Chondrocyte (in vitro differentiated cells): ENCODE measurements around the gene RGS3. TPM values are rescaled to one million over a fixed set of nuclear protein-coding genes. Genes with fewer than 3 reads are reported as not detected.

Experiments used
- DNase-seq: peaks from one replicate; pipeline ENCODE4 v3.0.0; 2021; ENCODE audit warnings: mixed read lengths, low spot score
- H3K27ac Mint-ChIP-seq: one replicate; pipeline ENCODE4 v1.8.0; 2021; ENCODE audit warnings: mild to moderate bottlenecking, moderate library complexity, mixed read lengths; ENCODE audit not compliant: unreplicated experiment
- H3K27me3 Mint-ChIP-seq: 2 replicates; pipeline ENCODE4 v1.8.0; 2021; ENCODE audit warnings: low read depth, mixed read lengths
- H3K36me3 Mint-ChIP-seq: 2 replicates; pipeline ENCODE4 v1.8.0; 2021; ENCODE audit warnings: low read depth, mixed read lengths
- H3K4me1 Mint-ChIP-seq: 2 replicates; pipeline ENCODE4 v1.8.0; 2021; ENCODE audit warnings: low read depth, mild to moderate bottlenecking, mixed read lengths
- H3K4me3 Mint-ChIP-seq: one replicate; pipeline ENCODE4 v1.8.0; 2021; ENCODE audit warnings: mild to moderate bottlenecking, moderate library complexity, mixed read lengths; ENCODE audit not compliant: unreplicated experiment
- H3K9me3 Mint-ChIP-seq: 2 replicates; pipeline ENCODE4 v1.8.0; 2021; ENCODE audit warnings: low read depth, mixed read lengths
- CTCF ChIP-seq: fragments of 200-600 bp; sonication (generic); IDR thresholded peaks from 2 replicates; pipeline ENCODE4 v1.5.0; 2021; ENCODE audit warnings: antibody characterized with exemption, mild to moderate bottlenecking, moderate library complexity
- total RNA-seq: library from RNA; stranded (reverse); gene quantifications from 3 replicates; pipeline ENCODE4 v1.2.1, GENCODE V29; 2021

The RGS3 gene
- total RNA-seq, 1 donor from 2014 or later = 55.2 TPM

- no peaks in the 10 kb centered on the region for H3K27me3 Mint-ChIP-seq
- TF ChIP-seq CTCF = no peak
- H3K27ac Mint-ChIP-seq = peak overlapping the region; percentile 24
- H3K4me3 Mint-ChIP-seq = no peak overlapping the region
- no peaks in the 10 kb centered on the region for H3K36me3 Mint-ChIP-seq
- DNase-seq = peak; percentile 21
- no peaks in the 10 kb centered on the region for H3K9me3 Mint-ChIP-seq
- H3K4me1 Mint-ChIP-seq = peaks cover 21% of the 10 kb centered on the region
These were observed 48.6 kb downstream of the RGS3 start for GRCh38 chr9:113511856-113512761.

GRCh38 chr9:113513111-113513510 is 49.6 kb downstream of the RGS3 start:
- no peak for DNase-seq
- Mint-ChIP-seq H3K27me3 (no peaks in the 10 kb centered on the region), H3K4me1 (peaks cover 30% of the 10 kb centered on the region), H3K4me3 (no peak overlapping the region), H3K9me3 (no peaks in the 10 kb centered on the region), H3K36me3 (no peaks in the 10 kb centered on the region), H3K27ac (no peak overlapping the region)
- no peak for TF ChIP-seq CTCF

GRCh38 chr9:113513536-113513935 is 50.0 kb downstream of the RGS3 start:
- TF ChIP-seq CTCF = no peak
- no peak for DNase-seq
- no peaks in the 10 kb centered on the region for H3K27me3 Mint-ChIP-seq
- H3K36me3 Mint-ChIP-seq = no peaks in the 10 kb centered on the region
- peaks cover 30% of the 10 kb centered on the region for H3K4me1 Mint-ChIP-seq
- H3K27ac Mint-ChIP-seq = no peak overlapping the region
- H3K4me3 Mint-ChIP-seq = no peak overlapping the region
- H3K9me3 Mint-ChIP-seq = no peaks in the 10 kb centered on the region

GRCh38 chr9:113514061-113514460 is 50.5 kb downstream of the RGS3 start:
- Mint-ChIP-seq H3K9me3 (no peaks in the 10 kb centered on the region), H3K36me3 (no peaks in the 10 kb centered on the region), H3K4me3 (no peak overlapping the region), H3K4me1 (peaks cover 32% of the 10 kb centered on the region), H3K27ac (no peak overlapping the region), H3K27me3 (no peaks in the 10 kb centered on the region)
- DNase-seq = peak; percentile 34
- no peak for TF ChIP-seq CTCF

- no peak overlapping the region for H3K4me3 Mint-ChIP-seq
- no peak for DNase-seq
- no peak overlapping the region for H3K27ac Mint-ChIP-seq
- H3K36me3 Mint-ChIP-seq = no peaks in the 10 kb centered on the region
- no peak for TF ChIP-seq CTCF
- no peaks in the 10 kb centered on the region for H3K9me3 Mint-ChIP-seq
- H3K4me1 Mint-ChIP-seq = peaks cover 34% of the 10 kb centered on the region
- H3K27me3 Mint-ChIP-seq = no peaks in the 10 kb centered on the region
These were observed 51.2 kb downstream of the RGS3 start for GRCh38 chr9:113514748-113515147.
